Sciatic nerve (tissue), 2 donors: Measurements from ENCODE around the gene OVOL1. TPM values are rescaled to one million over a fixed set of nuclear protein-coding genes. Genes with fewer than 3 reads are reported as not detected.

Experiments
- ATAC-seq: fragments of 200-7000 bp; cut with Tn5 transposase; one replicate; pipeline ENCODE4 v1.9.1; 2020; ENCODE audit warnings: mild to moderate bottlenecking, moderate library complexity
- DNase-seq: peaks from one replicate; pipeline ENCODE4 v3.0.0-alpha.2; 2020; ENCODE audit warnings: low spot score
- intact Hi-C: fragments of 100-400 bp; cut with DNase I; formaldehyde crosslinking; loops from one replicate; pipeline ENCODE4 v1.14.2; 2022
- total RNA-seq: library from RNA; stranded (reverse); fragmentation: NEBNext Ultra II Directional; extraction: Animal tissue kit (Norgen Biotek cat#: 25700); gene quantifications from one replicate; pipeline ENCODE4 v1.2.1, GENCODE V29; 2021
- donor health status: DM: no; HTN: no; CAD: no.
- donor health status: DM: no; HTN: no; CAD: no.

The OVOL1 gene
- total RNA-seq, 1 donor from 2014 or later: not detected

- DNase-seq: peak; percentile 30
- intact Hi-C loops: no loop called here
- ATAC-seq: no peak
Measured at GRCh38 chr11:65776710-65777141, 10.1 kb upstream of the OVOL1 start.

- intact Hi-C loops: no loop called here
- DNase-seq: peak; percentile 14
- no peak for ATAC-seq
Measured at GRCh38 chr11:65777241-65777640, 9.6 kb upstream of the OVOL1 start.

- DNase-seq: peak; percentile 43
- intact Hi-C loops: no loop called here
- ATAC-seq: no peak
Measured at GRCh38 chr11:65777821-65778361, 9.0 kb upstream of the OVOL1 start.

- intact Hi-C loops: no loop called here
- DNase-seq (peak; percentile 57), ATAC-seq (no peak)
Measured at GRCh38 chr11:65778431-65778900, 8.4 kb upstream of the OVOL1 start.

- intact Hi-C loops: no loop called here
- DNase-seq: peak; percentile 49
- ATAC-seq: no peak
Measured at GRCh38 chr11:65778901-65779668, 7.8 kb upstream of the OVOL1 start.

- intact Hi-C loops: no loop called here
- ATAC-seq (no peak), DNase-seq (no peak)
Measured at GRCh38 chr11:65779669-65779918, 7.3 kb upstream of the OVOL1 start.

- DNase-seq: peak; percentile 84
Measured at GRCh38 chr11:65779919-65780769, 6.7 kb upstream of the OVOL1 start.

GRCh38 chr11:65780770-65781151, 6.1 kb upstream of the OVOL1 start, which contains the start of gene AP5B1:
Gene AP5B1, minus strand, starts transcription at chr11:65780976. Its CDS starts 385 bp downstream, at chr11:65780591.
- ATAC-seq: peak; percentile 35
- intact Hi-C loops: no loop called here
- DNase-seq: peak; percentile 78

More at GRCh38 chr11:65779919-65780769, 6.7 kb upstream of the OVOL1 start:
- peak; percentile 67 for ATAC-seq
- intact Hi-C loops: no loop called here

- peak; percentile 55 for ATAC-seq
- peak; percentile 72 for DNase-seq
- intact Hi-C loops: no loop called here
Measured at GRCh38 chr11:65781152-65781961, 5.5 kb upstream of the OVOL1 start.

- intact Hi-C loops: no loop called here
- DNase-seq (no peak), ATAC-seq (peak; percentile 2)
Measured at GRCh38 chr11:65781962-65782815, 4.7 kb upstream of the OVOL1 start.

GRCh38 chr11:65782816-65783228, 4.0 kb upstream of the OVOL1 start:
- DNase-seq (no peak), ATAC-seq (no peak)
- intact Hi-C loops: no loop called here

GRCh38 chr11:65785319-65786007, 1.4 kb upstream of the OVOL1 start:
- intact Hi-C loops: no loop called here
- ATAC-seq: no peak
- no peak for DNase-seq

- no peak for ATAC-seq
- intact Hi-C loops: no loop called here
- no peak for DNase-seq
Measured at GRCh38 chr11:65786008-65786785, 666 bp upstream of the OVOL1 start.

- ATAC-seq (no peak), DNase-seq (no peak)
- intact Hi-C loops: no loop called here
Measured at GRCh38 chr11:65787649-65788622, 1.1 kb downstream of the OVOL1 start.

GRCh38 chr11:65788821-65789220, 2.0 kb downstream of the OVOL1 start:
- DNase-seq: no peak
- intact Hi-C loops: no loop called here
- no peak for ATAC-seq
